OCI-LY7 (cell line): ENCODE measurements around the gene KRTAP4-12. TPM values are rescaled to one million over a fixed set of nuclear protein-coding genes. Genes with fewer than 3 reads are reported as not detected.
"Not testable (repeated sequence)": the region's sequence is repeated elsewhere in the genome, so short reads cannot be mapped to it uniquely, and the experiment has no call there.

Experiments used
- BruUV-seq: library from RNA; stranded (reverse); fragments of 400-500 nt; replicated peaks from 2 replicates; lab custom pipeline; 2021; lab: Mats Ljungman, UMichigan
- CTCF ChIA-PET: fragments of 300-600 bp; sonication (Branson Sonifier 250); formaldehyde crosslinking; loops from one replicate; lab custom pipeline; 2022; ENCODE audit warnings: antibody characterized with exemption; ENCODE audit not compliant: unreplicated experiment; lab: Charles Lee
- POLR2A ChIA-PET: fragments of 300-600 bp; sonication (Branson Sonifier 250); formaldehyde crosslinking; loops from one replicate; lab custom pipeline; 2022; ENCODE audit warnings: antibody characterized with exemption; lab: Charles Lee
- DNase-seq: peaks from one replicate; pipeline ENCODE4 v3.0.0-alpha.2; 2015; ENCODE audit warnings: low spot score
- H2AFZ ChIP-seq: fragments of 200-600 bp; sonication (generic), shearing (Covaris generic); 2 replicates; pipeline ENCODE4 v1.6.1; 2014; ENCODE audit warnings: mild to moderate bottlenecking, antibody characterized with exemption, low read length, moderate library complexity
- H3K27ac ChIP-seq: fragments of 200-600 bp; sonication (generic); 2 replicates; pipeline ENCODE4 v1.5.1; 2014; ENCODE audit warnings: mixed run types, low read depth, mild to moderate bottlenecking, moderate library complexity, low read length, inconsistent platforms; ENCODE audit not compliant: poor library complexity, severe bottlenecking
- H3K36me3 ChIP-seq: fragments of 200-600 bp; sonication (generic); 2 replicates; pipeline ENCODE4 v1.6.1; 2014; ENCODE audit warnings: mild to moderate bottlenecking, antibody characterized with exemption, low read length, moderate library complexity, mixed read lengths; ENCODE audit not compliant: insufficient read depth
- H3K4me1 ChIP-seq: fragments of 200-600 bp; sonication (generic); 2 replicates; pipeline ENCODE4 v1.5.1; 2014; ENCODE audit warnings: mild to moderate bottlenecking, low read length; ENCODE audit not compliant: insufficient read depth, poor library complexity, severe bottlenecking
- H3K4me2 ChIP-seq: fragments of 200-600 bp; sonication (generic); 2 replicates; pipeline ENCODE4 v1.6.1; 2014; ENCODE audit warnings: mild to moderate bottlenecking, low read length
- H3K4me3 ChIP-seq: fragments of 200-600 bp; sonication (generic); 2 replicates; pipeline ENCODE4 v1.5.1; 2014; ENCODE audit warnings: mild to moderate bottlenecking, low read depth, low read length; ENCODE audit not compliant: poor library complexity, severe bottlenecking
- H3K79me2 ChIP-seq: fragments of 200-600 bp; sonication (generic); 2 replicates; pipeline ENCODE4 v1.6.1; 2016; ENCODE audit warnings: low read depth, mild to moderate bottlenecking, low read length, moderate library complexity, mixed read lengths; ENCODE audit not compliant: insufficient read depth
- H3K9me2 ChIP-seq: fragments of 200-600 bp; sonication (generic); 2 replicates; pipeline ENCODE4 v1.6.1; 2016; ENCODE audit warnings: mild to moderate bottlenecking, low read length, mixed read lengths; ENCODE audit not compliant: insufficient read depth
- H3K9me3 ChIP-seq: fragments of 200-600 bp; sonication (generic); 2 replicates; pipeline ENCODE4 v1.6.1; 2014; ENCODE audit warnings: mild to moderate bottlenecking, mixed run types, low read length, mixed read lengths
- H4K20me1 ChIP-seq: fragments of 200-600 bp; sonication (generic); 2 replicates; pipeline ENCODE4 v1.6.1; 2014; ENCODE audit warnings: mild to moderate bottlenecking, antibody characterized with exemption, low read length, moderate library complexity, mixed read lengths; ENCODE audit not compliant: insufficient read depth
- EZH2phosphoT487 ChIP-seq: fragments of 200-600 bp; sonication (generic); IDR thresholded peaks from 2 replicates; pipeline ENCODE4 v1.6.1; 2018; ENCODE audit warnings: low read depth, borderline replicate concordance, mild to moderate bottlenecking, mixed run types, antibody characterized with exemption, low read length, moderate library complexity, mixed read lengths
- intact Hi-C: fragments of 100-400 bp; cut with micrococcal nuclease; formaldehyde crosslinking; loops from one replicate; pipeline ENCODE4 v1.10.0; 2022; ENCODE audit not compliant: unreplicated experiment
- total RNA-seq, 2 experiments: library from RNA; depleted of rRNA in 1 of 2; stranded (reverse); fragments of >200 nt in 1 of 2; shearing (Covaris generic) in 1 of 2; gene quantifications; 2 replicates each; pipeline ENCODE4 v1.2.3, GENCODE V29; 2014 to 2022
- TF ChIP-seq, protein P1 (sequence below): fragments of 200-600 bp; sonication (generic); conservative IDR thresholded peaks from 2 replicates; pipeline ENCODE4 v1.5.1; 2014; ENCODE audit warnings: mild to moderate bottlenecking, antibody characterized with exemption, low read length, moderate library complexity, mixed read lengths

KRTAP4-12 gene
- total RNA-seq, 2 experiments from 2014 or later, result not detected

DNA sequence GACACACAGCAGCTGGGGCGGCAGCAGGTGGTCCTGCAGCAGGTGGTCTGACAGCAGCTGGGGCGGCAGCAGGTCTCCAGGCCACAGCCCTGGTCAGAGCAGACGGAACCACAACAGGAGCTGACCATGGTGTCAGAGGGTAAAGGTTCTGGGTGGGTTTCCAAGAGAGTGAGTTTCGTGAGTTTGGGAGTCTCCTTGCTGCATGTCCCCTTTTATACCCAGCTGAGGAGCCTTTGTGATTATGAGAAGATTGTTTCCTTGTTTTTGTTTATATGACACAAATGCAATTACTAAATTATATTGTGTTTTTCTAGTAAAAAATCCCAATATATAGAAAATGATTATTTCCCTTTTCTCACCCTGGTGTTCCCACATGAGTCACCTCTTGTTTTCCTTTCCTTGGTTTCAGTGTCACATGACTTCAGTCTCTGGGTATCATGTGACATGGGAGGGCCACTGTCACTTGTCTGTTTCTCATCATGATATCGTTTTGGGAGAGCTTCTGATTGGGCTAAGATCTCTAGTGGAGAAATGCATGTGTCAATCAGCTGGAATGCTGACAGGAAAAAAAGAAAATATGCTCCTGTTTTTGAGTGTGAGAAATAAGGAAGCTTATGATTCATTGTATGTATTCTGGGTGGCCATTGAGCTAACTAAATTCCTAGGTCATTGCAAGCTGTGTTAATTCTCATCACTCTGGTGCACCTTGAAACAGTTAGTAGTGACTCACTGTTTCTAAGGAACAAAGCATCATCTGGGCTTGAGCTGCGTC, 16.6 kb upstream of the KRTAP4-12 start, which contains the start of gene KRTAP4-6:
KRTAP4-6 (minus strand) TSS at position 185 of the 772 bp plus-strand sequence; CDS start at position 128, 57 bp downstream.
- no peak within 1 kb of the TSS for H3K4me2 ChIP-seq
- POLR2A ChIA-PET, result no interaction called here

DNA sequence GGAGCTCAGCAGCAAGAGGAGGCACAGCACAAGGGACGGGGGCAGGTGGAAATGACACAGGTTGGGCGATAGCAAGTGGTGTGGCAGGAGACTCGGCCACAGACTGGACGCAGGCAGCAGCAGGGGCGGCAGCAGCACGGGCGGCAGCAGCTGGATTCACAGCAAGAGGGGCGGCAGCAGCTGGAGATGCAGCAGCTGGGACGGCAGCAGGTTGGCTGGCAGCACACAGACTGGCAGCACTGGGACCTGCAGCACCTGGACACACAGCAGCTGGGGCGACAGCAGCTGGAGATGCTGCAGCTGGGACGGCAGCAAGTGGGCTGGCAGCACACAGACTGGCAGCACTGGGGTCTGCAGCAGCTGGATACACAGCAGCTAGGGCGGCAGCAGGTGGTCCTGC, 15.9 kb upstream of the KRTAP4-12 start:
- H4K20me1 ChIP-seq, CTCF ChIA-PET, H3K4me3 ChIP-seq, intact Hi-C loops, H3K36me3 ChIP-seq, H3K4me1 ChIP-seq, H3K9me2 ChIP-seq, H3K79me2 ChIP-seq, H3K27ac ChIP-seq, H3K4me2 ChIP-seq, POLR2A ChIA-PET, H3K9me3 ChIP-seq, H2AFZ ChIP-seq, BruUV-seq, DNase-seq: not testable (repeated sequence)

More for the DNA sequence above, 16.6 kb upstream of the KRTAP4-12 start, which contains the start of gene KRTAP4-6:
- no peak for TF ChIP-seq EZH2phosphoT487
- TF ChIP-seq, protein P1, sequence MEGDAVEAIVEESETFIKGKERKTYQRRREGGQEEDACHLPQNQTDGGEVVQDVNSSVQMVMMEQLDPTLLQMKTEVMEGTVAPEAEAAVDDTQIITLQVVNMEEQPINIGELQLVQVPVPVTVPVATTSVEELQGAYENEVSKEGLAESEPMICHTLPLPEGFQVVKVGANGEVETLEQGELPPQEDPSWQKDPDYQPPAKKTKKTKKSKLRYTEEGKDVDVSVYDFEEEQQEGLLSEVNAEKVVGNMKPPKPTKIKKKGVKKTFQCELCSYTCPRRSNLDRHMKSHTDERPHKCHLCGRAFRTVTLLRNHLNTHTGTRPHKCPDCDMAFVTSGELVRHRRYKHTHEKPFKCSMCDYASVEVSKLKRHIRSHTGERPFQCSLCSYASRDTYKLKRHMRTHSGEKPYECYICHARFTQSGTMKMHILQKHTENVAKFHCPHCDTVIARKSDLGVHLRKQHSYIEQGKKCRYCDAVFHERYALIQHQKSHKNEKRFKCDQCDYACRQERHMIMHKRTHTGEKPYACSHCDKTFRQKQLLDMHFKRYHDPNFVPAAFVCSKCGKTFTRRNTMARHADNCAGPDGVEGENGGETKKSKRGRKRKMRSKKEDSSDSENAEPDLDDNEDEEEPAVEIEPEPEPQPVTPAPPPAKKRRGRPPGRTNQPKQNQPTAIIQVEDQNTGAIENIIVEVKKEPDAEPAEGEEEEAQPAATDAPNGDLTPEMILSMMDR, result no peak
- H3K27ac ChIP-seq, result no peak within 1 kb of the TSS
- CTCF ChIA-PET, result no interaction called here
- H2AFZ ChIP-seq, result no peak within 1 kb of the TSS
- no peaks in the 10 kb centered on the region for H4K20me1 ChIP-seq
- no peaks in the 10 kb centered on the region for H3K36me3 ChIP-seq
- no peaks in the 10 kb centered on the region for H3K4me1 ChIP-seq
- DNase-seq, result no peak
- no peak within 1 kb of the TSS for H3K4me3 ChIP-seq
- BruUV-seq, result no TSS peak
- H3K9me3 ChIP-seq, result peaks cover 7% of the 10 kb centered on the region; the same call in 1 of the 2 replicates
- intact Hi-C loops, result no loop called here
- no peaks in the 10 kb centered on the region for H3K9me2 ChIP-seq
- H3K79me2 ChIP-seq, result no peaks in the 10 kb centered on the region

DNA sequence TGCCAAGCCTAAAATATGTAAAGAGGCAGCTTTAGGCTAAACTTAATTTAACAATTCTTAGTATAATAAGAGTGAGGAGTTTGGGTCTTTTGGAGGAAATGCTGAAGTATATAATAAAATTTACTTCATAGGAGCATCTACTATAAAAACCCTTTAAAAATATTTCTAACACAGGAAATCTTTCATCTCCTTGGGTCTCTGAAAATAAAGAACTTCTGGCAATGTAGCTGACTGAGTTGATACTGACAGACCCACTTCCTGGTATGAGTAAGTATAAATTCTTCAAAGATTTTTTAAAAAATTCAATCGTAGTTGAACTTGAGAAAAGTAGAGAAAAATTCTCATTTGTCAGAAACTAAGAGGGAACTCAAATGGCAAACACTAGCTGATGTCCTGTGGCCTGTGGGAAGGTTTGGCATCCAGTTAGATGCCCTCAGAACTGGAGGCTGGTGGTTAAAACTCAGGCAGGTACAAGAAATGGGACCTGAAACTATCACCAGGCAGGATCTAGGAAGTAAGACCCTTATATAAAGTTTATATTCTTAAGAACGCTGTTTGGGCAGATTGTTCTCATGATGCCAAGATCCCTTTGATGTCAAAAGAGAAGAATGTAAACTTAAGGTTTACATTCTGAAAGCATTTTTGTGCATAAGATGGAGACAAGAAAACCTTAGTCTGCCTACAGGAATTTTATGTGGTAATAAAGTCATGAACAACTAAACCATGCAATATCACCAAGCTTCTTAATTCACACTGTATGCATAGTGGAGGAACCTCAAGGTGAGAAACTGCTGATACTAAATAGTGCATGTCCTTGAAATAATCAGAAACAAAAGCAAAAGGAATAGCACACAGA, 10.1 kb upstream of the KRTAP4-12 start:
- CTCF ChIA-PET, result no interaction called here
- no peak overlapping the region for H3K4me2 ChIP-seq
- TF ChIP-seq, protein P1, result no peak
- TF ChIP-seq EZH2phosphoT487, result no peak
- H3K36me3 ChIP-seq, result no peaks in the 10 kb centered on the region
- no peak overlapping the region for H3K4me3 ChIP-seq
- DNase-seq, result no peak
- H2AFZ ChIP-seq, result no peak overlapping the region
- no peaks in the 10 kb centered on the region for H3K4me1 ChIP-seq
- BruUV-seq, result no TSS peak
- POLR2A ChIA-PET, result interaction anchor here (1.2 kb wide), 1 partner anchor 10 kb away, joined by 3 read pairs; the partner anchor contains the start of gene KRTAP4-12
- intact Hi-C loops, result no loop called here
- H4K20me1 ChIP-seq, result no peaks in the 10 kb centered on the region
- no peaks in the 10 kb centered on the region for H3K9me3 ChIP-seq
- H3K27ac ChIP-seq, result no peak overlapping the region
- H3K79me2 ChIP-seq, result no peaks in the 10 kb centered on the region
- no peaks in the 10 kb centered on the region for H3K9me2 ChIP-seq
